ENCODE measurements around the gene TFEB.
A peak's percentile ranks its signal among the peaks of the same experiment; 100 is the strongest.

The TFEB gene

GRCh38 chr6:41736800-41737555 is 1.6 kb upstream of the TFEB start:
- DNase-seq: no peak

- no peak for DNase-seq
Measured at GRCh38 chr6:41736186-41736733, 852 bp upstream of the TFEB start.

- DNase-seq: peak; percentile 41
Measured at GRCh38 chr6:41734666-41735426, 562 bp downstream of the TFEB start.

GRCh38 chr6:41733707-41734665 is 1.4 kb downstream of the TFEB start:
- DNase-seq: peak; percentile 72

GRCh38 chr6:41733360-41733706 is 2.1 kb downstream of the TFEB start:
- DNase-seq: no peak

GRCh38 chr6:41732591-41733359 is 2.6 kb downstream of the TFEB start:
- no peak for DNase-seq

- DNase-seq: no peak
Measured at GRCh38 chr6:41732149-41732548, 3.3 kb downstream of the TFEB start.

- no peak for DNase-seq
Measured at GRCh38 chr6:41731561-41732086, 3.8 kb downstream of the TFEB start.

- no peak for DNase-seq
Measured at GRCh38 chr6:41730531-41731436, 4.6 kb downstream of the TFEB start.

- DNase-seq: no peak
Measured at GRCh38 chr6:41729624-41730023, 5.8 kb downstream of the TFEB start.

GRCh38 chr6:41728954-41729353 is 6.5 kb downstream of the TFEB start:
- DNase-seq: no peak

GRCh38 chr6:41728073-41728936 is 7.1 kb downstream of the TFEB start:
- DNase-seq: peak; percentile 79

GRCh38 chr6:41727705-41728072 is 7.7 kb downstream of the TFEB start:
- DNase-seq: no peak

- DNase-seq: no peak
Measured at GRCh38 chr6:41726876-41727275, 8.5 kb downstream of the TFEB start.

- no peak for DNase-seq
Measured at GRCh38 chr6:41724586-41725501, 10.6 kb downstream of the TFEB start.

GRCh38 chr6:41724228-41724580 is 11.2 kb downstream of the TFEB start:
- no peak for DNase-seq

- no peak for DNase-seq
Measured at GRCh38 chr6:41723530-41724227, 11.7 kb downstream of the TFEB start.

GRCh38 chr6:41722969-41723529 is 12.4 kb downstream of the TFEB start:
- no peak for DNase-seq

Data from NCI-H1092 treated with DMSO at 0.1 percent for 48 hours (cell line).